T-helper 1 cell treated with Interleukin-12 subunit alpha and Interleukin-12 subunit beta and Interleukin-4 antibody, amounts not matched to agents 30 μg/mL and 1 μg/mL, for 36 hours (primary cell): ENCODE data around the gene PPP1CA.

Experiments used
- H3K27ac Mint-ChIP-seq: one replicate; pipeline ENCODE4 v1.8.0; 2021; ENCODE audit warnings: mild to moderate bottlenecking, mixed read lengths
- H3K27me3 Mint-ChIP-seq: one replicate; pipeline ENCODE4 v1.8.0; 2021; ENCODE audit warnings: low read depth, mixed read lengths
- H3K36me3 Mint-ChIP-seq: one replicate; pipeline ENCODE4 v1.8.0; 2021; ENCODE audit warnings: low read depth, mixed read lengths
- H3K4me1 Mint-ChIP-seq: one replicate; pipeline ENCODE4 v1.8.0; 2021; ENCODE audit warnings: low read depth, mixed read lengths
- H3K4me3 Mint-ChIP-seq: one replicate; pipeline ENCODE4 v1.8.0; 2021; ENCODE audit warnings: mild to moderate bottlenecking, moderate library complexity, mixed read lengths
- H3K9me3 Mint-ChIP-seq: one replicate; pipeline ENCODE4 v1.8.0; 2021; ENCODE audit warnings: mixed read lengths

PPP1CA gene

DNA sequence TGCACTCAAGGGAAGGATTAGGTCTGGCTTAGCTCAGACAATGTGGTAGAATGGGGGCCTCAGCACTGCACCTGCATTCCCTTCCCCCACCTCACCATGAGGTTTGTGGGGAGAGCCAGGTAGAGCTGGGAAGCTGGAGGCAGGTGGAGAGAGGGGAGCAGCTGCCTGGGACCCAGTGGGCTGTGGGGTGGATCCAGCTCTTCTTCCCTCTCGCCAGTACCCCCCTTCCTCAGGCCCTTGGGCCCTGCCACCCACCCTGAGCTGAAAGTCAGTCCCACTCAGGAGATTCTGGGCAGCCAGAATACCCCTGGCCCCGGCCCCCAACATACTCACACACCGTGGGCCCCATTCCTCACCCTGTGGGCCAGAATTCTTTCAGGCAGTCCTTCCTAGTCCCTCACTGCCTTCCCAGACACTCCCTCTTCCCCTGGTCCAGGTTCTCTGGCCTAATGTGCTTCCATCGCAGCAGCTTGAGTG, 45.2 kb downstream of the PPP1CA start:
- H3K9me3 Mint-ChIP-seq: no peaks in the 10 kb centered on the region
- H3K27me3 Mint-ChIP-seq: peaks cover 18% of the 10 kb centered on the region
- peaks cover 26% of the 10 kb centered on the region for H3K4me1 Mint-ChIP-seq
- H3K27ac Mint-ChIP-seq: peak overlapping the region; percentile 58
- no peak overlapping the region for H3K4me3 Mint-ChIP-seq
- peaks cover 4% of the 10 kb centered on the region for H3K36me3 Mint-ChIP-seq

DNA sequence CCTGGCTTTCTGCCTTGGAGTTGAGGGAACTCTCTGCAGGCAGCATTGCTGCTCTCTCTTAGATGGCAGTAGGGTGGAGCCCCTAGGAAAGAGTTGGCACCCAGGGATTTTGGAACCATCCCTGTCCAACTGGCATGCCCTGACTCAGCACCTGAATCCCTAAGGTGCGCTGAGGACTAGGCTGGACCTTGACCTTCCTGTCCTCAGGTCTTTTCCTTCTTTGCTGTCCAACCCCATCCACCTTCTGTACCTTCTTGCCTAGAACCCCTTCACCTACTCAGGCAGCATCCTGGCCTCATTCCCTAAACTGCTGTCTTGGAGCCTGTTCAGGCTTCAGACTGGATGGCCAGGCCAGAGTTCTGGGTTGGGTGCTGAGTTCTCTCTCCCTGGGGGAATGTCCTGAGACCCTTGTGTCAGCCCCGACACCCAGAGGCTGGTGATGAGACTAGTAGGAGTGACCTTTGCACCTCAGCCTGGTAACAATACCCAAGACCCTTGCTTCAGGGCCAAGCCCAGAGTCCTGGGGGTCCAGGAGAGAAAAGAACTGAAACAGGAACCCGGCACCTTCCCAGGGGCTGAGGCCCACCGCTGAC, 45.8 kb downstream of the PPP1CA start:
- H3K9me3 Mint-ChIP-seq: no peaks in the 10 kb centered on the region
- peaks cover 15% of the 10 kb centered on the region for H3K27me3 Mint-ChIP-seq
- H3K4me3 Mint-ChIP-seq: no peak overlapping the region
- H3K27ac Mint-ChIP-seq: peak overlapping the region; percentile 20
- peaks cover 7% of the 10 kb centered on the region for H3K36me3 Mint-ChIP-seq
- peaks cover 30% of the 10 kb centered on the region for H3K4me1 Mint-ChIP-seq

DNA sequence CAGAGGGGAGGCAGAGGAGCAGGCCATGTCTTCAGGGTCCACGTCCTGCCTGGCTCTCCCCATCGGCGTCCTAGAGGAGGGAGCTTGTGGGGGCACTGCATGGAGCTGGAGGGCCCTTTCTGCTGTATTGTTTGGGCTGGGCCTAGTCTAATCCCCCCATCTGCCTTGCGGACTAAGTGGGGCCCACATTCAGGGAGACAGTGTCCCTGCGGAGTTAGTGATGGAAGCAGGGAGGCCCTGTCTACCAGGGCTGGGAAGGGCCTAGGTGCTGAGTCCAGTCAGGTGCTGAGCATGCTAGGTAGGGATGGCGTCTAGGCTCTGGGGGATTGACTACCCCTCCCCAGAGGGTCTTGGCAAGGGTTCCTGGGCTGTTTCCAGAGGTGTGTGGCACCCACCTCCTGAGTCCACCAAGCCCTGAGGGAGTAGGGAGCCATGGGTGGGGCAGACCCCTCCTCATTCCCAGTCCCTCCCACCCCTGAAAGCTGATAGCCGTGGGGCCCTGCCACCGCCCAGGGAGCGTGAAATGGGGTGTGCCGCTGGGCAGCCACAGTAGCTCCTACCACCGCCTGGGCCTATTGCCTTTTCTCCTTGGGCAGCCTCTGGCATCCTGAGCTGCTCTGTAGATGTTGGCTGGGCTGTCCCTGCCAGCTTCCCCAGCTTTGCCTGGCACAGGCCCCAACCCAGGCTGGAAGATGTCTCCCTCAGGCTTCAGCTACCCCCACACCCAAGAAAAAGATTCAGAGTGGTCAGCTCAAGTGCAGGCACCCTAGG, 46.5 kb downstream of the PPP1CA start:
- H3K36me3 Mint-ChIP-seq: peaks cover 7% of the 10 kb centered on the region
- H3K9me3 Mint-ChIP-seq: no peaks in the 10 kb centered on the region
- H3K27ac Mint-ChIP-seq: peak overlapping the region; percentile 100
- peaks cover 11% of the 10 kb centered on the region for H3K27me3 Mint-ChIP-seq
- no peak overlapping the region for H3K4me3 Mint-ChIP-seq
- H3K4me1 Mint-ChIP-seq: peaks cover 30% of the 10 kb centered on the region

GRCh38 chr11:67354075-67355022, 47.3 kb downstream of the PPP1CA start:
- H3K4me3 Mint-ChIP-seq: peak overlapping the region; percentile 98
- peaks cover 31% of the 10 kb centered on the region for H3K4me1 Mint-ChIP-seq
- peaks cover 10% of the 10 kb centered on the region for H3K27me3 Mint-ChIP-seq
- H3K36me3 Mint-ChIP-seq: peaks cover 7% of the 10 kb centered on the region
- peak overlapping the region; percentile 100 for H3K27ac Mint-ChIP-seq
- H3K9me3 Mint-ChIP-seq: no peaks in the 10 kb centered on the region

DNA sequence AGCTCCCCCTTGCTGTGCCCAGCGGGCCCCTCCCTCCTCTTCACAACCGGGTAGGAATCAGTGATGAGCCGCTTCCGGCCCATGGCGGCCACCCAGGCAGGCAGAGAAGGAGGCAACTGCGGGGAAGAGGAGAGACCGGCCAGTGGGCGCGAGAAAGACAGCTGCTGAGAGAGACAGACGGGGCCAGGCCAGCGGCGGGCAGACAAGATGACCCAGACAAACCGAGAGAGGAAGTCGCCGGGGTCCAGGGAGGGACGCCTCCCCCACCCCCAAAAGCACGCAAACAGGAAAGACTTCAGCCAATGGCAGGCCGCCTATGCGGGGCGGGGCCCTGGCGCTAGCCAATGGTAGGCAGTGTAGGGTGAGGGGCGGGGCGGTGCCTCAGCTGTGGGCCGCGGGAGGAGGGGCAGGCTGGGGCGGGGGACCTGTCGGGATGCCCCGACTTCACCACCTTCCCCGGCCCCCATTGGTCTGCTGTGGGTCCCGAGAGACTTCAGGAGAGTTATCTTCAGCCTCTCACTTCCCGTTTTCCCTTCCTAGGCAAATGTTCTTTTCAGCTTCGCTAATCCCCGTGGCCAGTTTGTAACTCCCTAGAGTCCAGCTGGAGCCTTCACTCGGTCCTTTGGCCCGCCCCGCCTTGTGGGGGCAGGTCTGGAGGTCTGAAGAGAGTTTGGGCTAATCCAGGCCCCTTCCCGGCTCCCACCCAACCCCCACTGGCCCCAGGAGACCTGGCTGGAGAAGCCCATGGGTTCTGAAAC, 48.2 kb downstream of the PPP1CA start, which contains the start of gene POLD4:
TSS of gene POLD4 (minus strand) at position 230 of the 758 bp plus-strand sequence. CDS start at position 83, 147 bp downstream.
- no peaks in the 10 kb centered on the region for H3K9me3 Mint-ChIP-seq
- H3K36me3 Mint-ChIP-seq: peaks cover 7% of the 10 kb centered on the region
- peak within 1 kb of the TSS; percentile 100 for H3K27ac Mint-ChIP-seq
- peak within 1 kb of the TSS; percentile 98 for H3K4me3 Mint-ChIP-seq
- H3K4me1 Mint-ChIP-seq: peaks cover 33% of the 10 kb centered on the region
- H3K27me3 Mint-ChIP-seq: peaks cover 4% of the 10 kb centered on the region

- Mint-ChIP-seq H3K27me3 (no peaks in the 10 kb centered on the region), H3K4me1 (peaks cover 33% of the 10 kb centered on the region), H3K27ac (peak overlapping the region; percentile 100), H3K36me3 (peaks cover 7% of the 10 kb centered on the region), H3K4me3 (peak overlapping the region; percentile 98), H3K9me3 (no peaks in the 10 kb centered on the region)
These were observed 48.9 kb downstream of the PPP1CA start for GRCh38 chr11:67352546-67353316.

GRCh38 chr11:67351275-67352005, 50.2 kb downstream of the PPP1CA start:
- H3K4me3 Mint-ChIP-seq: peak overlapping the region; percentile 69
- peaks cover 30% of the 10 kb centered on the region for H3K4me1 Mint-ChIP-seq
- H3K9me3 Mint-ChIP-seq: no peaks in the 10 kb centered on the region
- peak overlapping the region; percentile 77 for H3K27ac Mint-ChIP-seq
- H3K27me3 Mint-ChIP-seq: no peaks in the 10 kb centered on the region
- H3K36me3 Mint-ChIP-seq: peaks cover 7% of the 10 kb centered on the region

GRCh38 chr11:67349928-67350465, 51.7 kb downstream of the PPP1CA start:
- Mint-ChIP-seq H3K36me3 (peaks cover 7% of the 10 kb centered on the region), H3K9me3 (no peaks in the 10 kb centered on the region), H3K4me3 (no peak overlapping the region), H3K27ac (no peak overlapping the region), H3K27me3 (no peaks in the 10 kb centered on the region), H3K4me1 (peaks cover 44% of the 10 kb centered on the region)

DNA sequence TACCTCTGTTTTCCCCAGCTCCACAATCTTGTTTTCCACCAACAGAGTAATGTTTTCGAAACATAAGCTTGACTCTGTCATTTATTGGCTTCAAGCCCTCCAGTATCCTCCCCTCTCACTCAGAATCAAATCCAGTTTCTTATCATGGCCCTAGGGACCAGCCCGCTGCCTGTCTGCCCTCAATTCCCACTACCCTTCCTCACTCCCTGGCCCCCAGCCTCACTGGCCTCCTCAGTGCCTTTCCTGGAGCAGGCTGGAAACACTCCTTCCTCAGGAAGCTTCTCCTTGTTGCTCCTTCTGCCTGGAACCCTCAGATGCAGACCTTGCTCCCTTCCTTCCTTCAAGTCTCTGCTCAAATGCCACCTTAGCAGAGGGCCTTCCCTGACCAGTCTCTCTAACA, 52.2 kb downstream of the PPP1CA start:
- Mint-ChIP-seq H3K4me3 (no peak overlapping the region), H3K4me1 (peaks cover 44% of the 10 kb centered on the region), H3K36me3 (peaks cover 7% of the 10 kb centered on the region), H3K27ac (peak overlapping the region; percentile 27), H3K27me3 (no peaks in the 10 kb centered on the region), H3K9me3 (no peaks in the 10 kb centered on the region)

DNA sequence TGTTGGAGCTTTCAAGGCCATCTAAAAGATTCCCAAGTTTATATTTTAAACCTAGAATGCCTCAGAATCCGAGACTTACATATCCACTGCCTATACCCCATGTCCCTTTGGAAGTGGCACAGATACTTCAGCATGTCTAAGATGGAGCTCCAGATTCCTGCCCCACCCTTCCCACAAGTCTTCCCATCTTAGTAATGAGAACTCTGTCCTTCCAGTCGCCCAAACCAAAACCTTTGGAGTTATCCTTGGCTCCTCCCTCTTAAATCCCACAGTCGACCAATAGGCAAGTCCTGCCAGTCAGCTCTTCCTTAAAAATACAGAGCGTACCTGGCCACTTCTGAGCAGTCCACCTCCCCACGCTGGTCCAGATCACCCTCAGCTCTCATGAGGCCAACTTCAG, 52.6 kb downstream of the PPP1CA start:
- Mint-ChIP-seq H3K4me3 (no peak overlapping the region), H3K9me3 (no peaks in the 10 kb centered on the region), H3K4me1 (peaks cover 43% of the 10 kb centered on the region), H3K36me3 (peaks cover 7% of the 10 kb centered on the region), H3K27me3 (no peaks in the 10 kb centered on the region), H3K27ac (no peak overlapping the region)
